HG02759 (cell line): ENCODE data around the gene FBXW9.
A peak's percentile ranks its signal among the peaks of the same experiment; 100 is the strongest.
"Not testable (repeated sequence)": the region's sequence is repeated elsewhere in the genome, so short reads cannot be mapped to it uniquely, and the experiment has no call there.

ENCODE experiments used
- ATAC-seq: cut with Tn5 transposase; IDR thresholded peaks from one replicate; pipeline ENCODE4 v1.9.1; 2021; ENCODE audit warnings: mild to moderate bottlenecking, moderate library complexity; ENCODE audit not compliant: unreplicated experiment

FBXW9 gene

GRCh38 chr19:12715929-12716328, 19.5 kb upstream of the FBXW9 start:
- no peak for ATAC-seq

GRCh38 chr19:12715102-12715501, 18.7 kb upstream of the FBXW9 start:
- no peak for ATAC-seq

- not testable (repeated sequence) for ATAC-seq
These were observed 16.9 kb upstream of the FBXW9 start for GRCh38 chr19:12713304-12713703.

- ATAC-seq = not testable (repeated sequence)
These were observed 15.6 kb upstream of the FBXW9 start for GRCh38 chr19:12712077-12712476.

- ATAC-seq = no peak
These were observed 14.8 kb upstream of the FBXW9 start for GRCh38 chr19:12711187-12711586.

GRCh38 chr19:12708641-12709040, 12.2 kb upstream of the FBXW9 start:
- ATAC-seq = no peak

- no peak for ATAC-seq
These were observed 9.9 kb upstream of the FBXW9 start for GRCh38 chr19:12706332-12706718.

- ATAC-seq = no peak
These were observed 9.4 kb upstream of the FBXW9 start for GRCh38 chr19:12705654-12706331.

GRCh38 chr19:12705169-12705568, 8.7 kb upstream of the FBXW9 start:
- no peak for ATAC-seq

GRCh38 chr19:12703046-12703445, 6.6 kb upstream of the FBXW9 start:
- ATAC-seq = no peak

- no peak for ATAC-seq
These were observed 5.3 kb upstream of the FBXW9 start for GRCh38 chr19:12701596-12702282.

GRCh38 chr19:12698138-12698537, 1.7 kb upstream of the FBXW9 start:
- no peak for ATAC-seq

- not testable (repeated sequence) for ATAC-seq
These were observed 994 bp upstream of the FBXW9 start for GRCh38 chr19:12697425-12697824.

- ATAC-seq = peak; percentile 7
These were observed 450 bp downstream of the FBXW9 start for GRCh38 chr19:12695997-12696365.

- ATAC-seq = no peak
These were observed 917 bp downstream of the FBXW9 start for GRCh38 chr19:12695514-12695913.

GRCh38 chr19:12695096-12695495, 1.3 kb downstream of the FBXW9 start:
- ATAC-seq = no peak

GRCh38 chr19:12694641-12695040, 1.8 kb downstream of the FBXW9 start:
- ATAC-seq = no peak

- no peak for ATAC-seq
These were observed 3.5 kb downstream of the FBXW9 start for GRCh38 chr19:12692960-12693359.

GRCh38 chr19:12689581-12690216, 6.7 kb downstream of the FBXW9 start:
- ATAC-seq = no peak

- no peak for ATAC-seq
These were observed 7.4 kb downstream of the FBXW9 start for GRCh38 chr19:12689012-12689411.

GRCh38 chr19:12687496-12688196, 8.8 kb downstream of the FBXW9 start, which contains the start of gene GNG14:
TSS of gene GNG14 (plus strand) at chr19:12687998. CDS start at chr19:12688049, 51 bp downstream.
- no peak for ATAC-seq
